Activated CD4-positive, alpha-beta T cell treated with anti-CD3 and anti-CD28 coated beads, Interleukin-2, amount 10 ng/mL, durations not matched to agents 7 days and 5 days (primary cell): Measurements from ENCODE around the gene POU1F1. TPM values are rescaled to one million over a fixed set of nuclear protein-coding genes. Genes with fewer than 3 reads are reported as not detected.
"Not testable (repeated sequence)": the region's sequence is repeated elsewhere in the genome, so short reads cannot be mapped to it uniquely, and the experiment has no call there.

ENCODE experiments used
- CTCF ChIA-PET: fragments of 350-600 bp; sonication (Branson Sonifier 250); formaldehyde crosslinking; loops from one replicate; lab custom pipeline; 2021; ENCODE audit warnings: antibody characterized with exemption; lab: Charles Lee
- POLR2A ChIA-PET: fragments of 350-600 bp; sonication (Branson Sonifier 250); formaldehyde crosslinking; loops from one replicate; lab custom pipeline; 2021; ENCODE audit warnings: antibody characterized with exemption; lab: Charles Lee
- DNase-seq: peaks from one replicate; pipeline ENCODE4 v3.0.0-alpha.2; 2020
- H3K27ac Mint-ChIP-seq: one replicate; pipeline ENCODE4 v1.8.0; 2021; ENCODE audit warnings: mild to moderate bottlenecking, moderate library complexity, mixed read lengths
- H3K27me3 Mint-ChIP-seq: one replicate; pipeline ENCODE4 v1.8.0; 2021; ENCODE audit warnings: mixed read lengths
- H3K36me3 Mint-ChIP-seq: one replicate; pipeline ENCODE4 v1.8.0; 2021; ENCODE audit warnings: low read depth, mixed read lengths
- H3K4me1 Mint-ChIP-seq: one replicate; pipeline ENCODE4 v1.8.0; 2021; ENCODE audit warnings: mixed read lengths
- H3K4me3 Mint-ChIP-seq: one replicate; pipeline ENCODE4 v1.8.0; 2021; ENCODE audit warnings: mild to moderate bottlenecking, moderate library complexity, mixed read lengths
- H3K9me3 Mint-ChIP-seq: one replicate; pipeline ENCODE4 v1.8.0; 2021; ENCODE audit warnings: mixed read lengths
- total RNA-seq, 2 experiments: library from RNA; stranded (reverse); gene quantifications; one replicate each; pipeline ENCODE4 v1.2.3, GENCODE V29; 2021

POU1F1 gene
- total RNA-seq, 2 experiments from 2014 or later: not detected

- H3K27me3 Mint-ChIP-seq: peaks cover 6% of the 10 kb centered on the region
- H3K27ac Mint-ChIP-seq: no peak overlapping the region
- ChIA-PET CTCF (no interaction called here), POLR2A (no interaction called here)
- DNase-seq: no peak
- H3K9me3 Mint-ChIP-seq: no peaks in the 10 kb centered on the region
- H3K4me1 Mint-ChIP-seq: peaks cover 1% of the 10 kb centered on the region
- no peaks in the 10 kb centered on the region for H3K36me3 Mint-ChIP-seq
- no peak overlapping the region for H3K4me3 Mint-ChIP-seq
Measured at GRCh38 chr3:87287011-87287410, 10.6 kb upstream of the POU1F1 start.

- no peak overlapping the region for H3K27ac Mint-ChIP-seq
- DNase-seq: no peak
- peaks cover 48% of the 10 kb centered on the region for H3K4me1 Mint-ChIP-seq
- ChIA-PET CTCF (interaction anchor here (0.8 kb wide), 1 partner anchor 13 kb away, joined by 3 read pairs; no protein-coding TSS in a partner anchor), POLR2A (no interaction called here)
- H3K27me3 Mint-ChIP-seq: no peaks in the 10 kb centered on the region
- H3K4me3 Mint-ChIP-seq: no peak overlapping the region
- no peaks in the 10 kb centered on the region for H3K9me3 Mint-ChIP-seq
- H3K36me3 Mint-ChIP-seq: no peaks in the 10 kb centered on the region
Measured at GRCh38 chr3:87272718-87273341, 3.6 kb downstream of the POU1F1 start.

GRCh38 chr3:87270908-87271700 is 5.3 kb downstream of the POU1F1 start:
- no peaks in the 10 kb centered on the region for H3K9me3 Mint-ChIP-seq
- H3K27me3 Mint-ChIP-seq: no peaks in the 10 kb centered on the region
- peak overlapping the region; percentile 42 for H3K27ac Mint-ChIP-seq
- no peaks in the 10 kb centered on the region for H3K36me3 Mint-ChIP-seq
- peak overlapping the region; percentile 11 for H3K4me3 Mint-ChIP-seq
- DNase-seq: peak; percentile 10
- H3K4me1 Mint-ChIP-seq: peaks cover 55% of the 10 kb centered on the region
- ChIA-PET CTCF (interaction anchor here (0.7 to 1.1 kb wide), 2 partner anchors 10 to 849 kb away, joined by 4 read pairs; no protein-coding TSS in a partner anchor), POLR2A (no interaction called here)

GRCh38 chr3:87269723-87270122 is 6.7 kb downstream of the POU1F1 start:
- Mint-ChIP-seq H3K4me1 (peaks cover 55% of the 10 kb centered on the region), H3K27ac (peak overlapping the region; percentile 10), H3K4me3 (no peak overlapping the region), H3K27me3 (peaks cover 2% of the 10 kb centered on the region), H3K9me3 (no peaks in the 10 kb centered on the region), H3K36me3 (no peaks in the 10 kb centered on the region)
- CTCF ChIA-PET: interaction anchor here (0.5 to 0.8 kb wide), 2 partner anchors 9 to 719 kb away, joined by 3 to 4 read pairs; no protein-coding TSS in a partner anchor
- no peak for DNase-seq
- POLR2A ChIA-PET: interaction anchor here (0.7 kb wide), 1 partner anchor 880 kb away, joined by 4 read pairs; no protein-coding TSS in a partner anchor

GRCh38 chr3:87268646-87269211 is 7.7 kb downstream of the POU1F1 start:
- no peak overlapping the region for H3K4me3 Mint-ChIP-seq

GRCh38 chr3:87267953-87268645 is 8.3 kb downstream of the POU1F1 start:
- Mint-ChIP-seq H3K36me3 (no peaks in the 10 kb centered on the region), H3K27ac (peak overlapping the region; percentile 63), H3K4me3 (no peak overlapping the region)

More at GRCh38 chr3:87268646-87269211, 7.7 kb downstream of the POU1F1 start:
- Mint-ChIP-seq H3K36me3 (no peaks in the 10 kb centered on the region), H3K27ac (peak overlapping the region; percentile 63), H3K27me3 (peaks cover 4% of the 10 kb centered on the region), H3K9me3 (no peaks in the 10 kb centered on the region), H3K4me1 (peaks cover 55% of the 10 kb centered on the region)
- ChIA-PET POLR2A (no interaction called here), CTCF (no interaction called here)
- no peak for DNase-seq

GRCh38 chr3:87261925-87262324 is 14.5 kb downstream of the POU1F1 start:
- no peak for DNase-seq
- ChIA-PET CTCF (no interaction called here), POLR2A (no interaction called here)
- Mint-ChIP-seq H3K36me3 (no peaks in the 10 kb centered on the region), H3K27me3 (peaks cover 4% of the 10 kb centered on the region), H3K4me3 (no peak overlapping the region), H3K9me3 (no peaks in the 10 kb centered on the region), H3K4me1 (peaks cover 5% of the 10 kb centered on the region), H3K27ac (no peak overlapping the region)

More at GRCh38 chr3:87267953-87268645, 8.3 kb downstream of the POU1F1 start:
- Mint-ChIP-seq H3K27me3 (peaks cover 4% of the 10 kb centered on the region), H3K9me3 (no peaks in the 10 kb centered on the region), H3K4me1 (peaks cover 53% of the 10 kb centered on the region)
- ChIA-PET CTCF (interaction anchor here (0.7 kb wide), 1 partner anchor 39 kb away, joined by 5 read pairs; no protein-coding TSS in a partner anchor), POLR2A (no interaction called here)
- no peak for DNase-seq

- CTCF ChIA-PET: interaction anchor here (0.8 to 1.0 kb wide), 4 partner anchors 10 to 783 kb away, joined by 3 to 4 read pairs (median 4); no protein-coding TSS in a partner anchor
- Mint-ChIP-seq H3K27me3 (peaks cover 3% of the 10 kb centered on the region), H3K27ac (no peak overlapping the region), H3K9me3 (no peaks in the 10 kb centered on the region), H3K4me3 (no peak overlapping the region), H3K4me1 (peaks cover 5% of the 10 kb centered on the region), H3K36me3 (no peaks in the 10 kb centered on the region)
- DNase-seq: peak; percentile 57
- POLR2A ChIA-PET: no interaction called here
Measured at GRCh38 chr3:87260270-87260669, 16.1 kb downstream of the POU1F1 start.

- H3K4me3 Mint-ChIP-seq: no peak overlapping the region
- no peaks in the 10 kb centered on the region for H3K9me3 Mint-ChIP-seq
- no peaks in the 10 kb centered on the region for H3K4me1 Mint-ChIP-seq
- H3K27me3 Mint-ChIP-seq: no peaks in the 10 kb centered on the region
- POLR2A ChIA-PET: no interaction called here
- CTCF ChIA-PET: no interaction called here
- no peak for DNase-seq
- H3K36me3 Mint-ChIP-seq: peaks cover 23% of the 10 kb centered on the region
- H3K27ac Mint-ChIP-seq: no peak overlapping the region
Measured at GRCh38 chr3:87250009-87250408, 26.4 kb downstream of the POU1F1 start.

- DNase-seq: no peak
- Mint-ChIP-seq H3K27me3 (no peaks in the 10 kb centered on the region), H3K4me1 (no peaks in the 10 kb centered on the region), H3K36me3 (peaks cover 18% of the 10 kb centered on the region), H3K9me3 (no peaks in the 10 kb centered on the region), H3K27ac (no peak overlapping the region), H3K4me3 (no peak overlapping the region)
- ChIA-PET POLR2A (no interaction called here), CTCF (no interaction called here)
Measured at GRCh38 chr3:87248831-87249230, 27.6 kb downstream of the POU1F1 start.

GRCh38 chr3:87248231-87248630 is 28.2 kb downstream of the POU1F1 start:
- CTCF ChIA-PET, H3K4me3 Mint-ChIP-seq, H3K27ac Mint-ChIP-seq, H3K4me1 Mint-ChIP-seq, DNase-seq, H3K27me3 Mint-ChIP-seq, POLR2A ChIA-PET, H3K9me3 Mint-ChIP-seq: not testable (repeated sequence)
- H3K36me3 Mint-ChIP-seq: peaks cover 14% of the 10 kb centered on the region

- ChIA-PET CTCF (interaction anchor here (1.6 kb wide), 1 partner anchor 764 kb away, joined by 3 read pairs; no protein-coding TSS in a partner anchor), POLR2A (no interaction called here)
- Mint-ChIP-seq H3K9me3 (no peaks in the 10 kb centered on the region), H3K36me3 (peaks cover 14% of the 10 kb centered on the region), H3K27ac (no peak overlapping the region), H3K4me3 (no peak overlapping the region), H3K27me3 (no peaks in the 10 kb centered on the region), H3K4me1 (no peaks in the 10 kb centered on the region)
- no peak for DNase-seq
Measured at GRCh38 chr3:87247430-87247773, 29.0 kb downstream of the POU1F1 start.
